Calu3 (cell line): Measurements from ENCODE around the gene STK10. TPM values are rescaled to one million over a fixed set of nuclear protein-coding genes. Genes with fewer than 3 reads are reported as not detected.
"Not testable (repeated sequence)": the region's sequence is repeated elsewhere in the genome, so short reads cannot be mapped to it uniquely, and the experiment has no call there.

Experiments used
- BruUV-seq: library from RNA; stranded (reverse); fragments of 400-500 nt; replicated peaks from 2 replicates; lab custom pipeline; 2021; lab: Mats Ljungman, UMichigan
- CTCF ChIA-PET: fragments of 300-600 bp; sonication (Branson Sonifier 250); formaldehyde crosslinking; loops from one replicate; lab custom pipeline; 2022; ENCODE audit warnings: antibody characterized with exemption; lab: Charles Lee
- DNase-seq: peaks from one replicate; pipeline ENCODE4 v3.0.0; 2022
- H3K27ac Mint-ChIP-seq: one replicate; pipeline ENCODE4 v1.8.0; 2022; ENCODE audit warnings: mixed read lengths; ENCODE audit not compliant: unreplicated experiment
- H3K27me3 Mint-ChIP-seq: one replicate; pipeline ENCODE4 v1.8.0; 2022; ENCODE audit warnings: mixed read lengths; ENCODE audit not compliant: unreplicated experiment
- H3K36me3 Mint-ChIP-seq: one replicate; pipeline ENCODE4 v1.8.0; 2022; ENCODE audit warnings: mild to moderate bottlenecking, moderate library complexity, mixed read lengths; ENCODE audit not compliant: insufficient read depth, unreplicated experiment
- H3K4me1 Mint-ChIP-seq: one replicate; pipeline ENCODE4 v1.8.0; 2022; ENCODE audit warnings: mild to moderate bottlenecking, low read depth, mixed read lengths; ENCODE audit not compliant: unreplicated experiment
- H3K4me3 Mint-ChIP-seq: one replicate; pipeline ENCODE4 v1.8.0; 2022; ENCODE audit warnings: mild to moderate bottlenecking, low read depth, moderate library complexity, mixed read lengths; ENCODE audit not compliant: unreplicated experiment
- H3K9me3 Mint-ChIP-seq: one replicate; pipeline ENCODE4 v1.8.0; 2022; ENCODE audit warnings: low read depth, mixed read lengths; ENCODE audit not compliant: unreplicated experiment
- CTCF ChIP-seq: fragments of 200-600 bp; IDR thresholded peaks from one replicate; pipeline ENCODE4 v1.8.0; 2022; ENCODE audit warnings: antibody characterized with exemption; ENCODE audit not compliant: unreplicated experiment
- intact Hi-C: fragments of 100-400 bp; cut with micrococcal nuclease; formaldehyde crosslinking; loops from one replicate; pipeline ENCODE4 v1.10.0; 2022; ENCODE audit not compliant: unreplicated experiment
- total RNA-seq: library from RNA; stranded (reverse); gene quantifications from 2 replicates; pipeline ENCODE4 v1.2.3, GENCODE V29; 2022

STK10 gene
- total RNA-seq, 1 experiment from 2014 or later = 27.4 TPM

DNA sequence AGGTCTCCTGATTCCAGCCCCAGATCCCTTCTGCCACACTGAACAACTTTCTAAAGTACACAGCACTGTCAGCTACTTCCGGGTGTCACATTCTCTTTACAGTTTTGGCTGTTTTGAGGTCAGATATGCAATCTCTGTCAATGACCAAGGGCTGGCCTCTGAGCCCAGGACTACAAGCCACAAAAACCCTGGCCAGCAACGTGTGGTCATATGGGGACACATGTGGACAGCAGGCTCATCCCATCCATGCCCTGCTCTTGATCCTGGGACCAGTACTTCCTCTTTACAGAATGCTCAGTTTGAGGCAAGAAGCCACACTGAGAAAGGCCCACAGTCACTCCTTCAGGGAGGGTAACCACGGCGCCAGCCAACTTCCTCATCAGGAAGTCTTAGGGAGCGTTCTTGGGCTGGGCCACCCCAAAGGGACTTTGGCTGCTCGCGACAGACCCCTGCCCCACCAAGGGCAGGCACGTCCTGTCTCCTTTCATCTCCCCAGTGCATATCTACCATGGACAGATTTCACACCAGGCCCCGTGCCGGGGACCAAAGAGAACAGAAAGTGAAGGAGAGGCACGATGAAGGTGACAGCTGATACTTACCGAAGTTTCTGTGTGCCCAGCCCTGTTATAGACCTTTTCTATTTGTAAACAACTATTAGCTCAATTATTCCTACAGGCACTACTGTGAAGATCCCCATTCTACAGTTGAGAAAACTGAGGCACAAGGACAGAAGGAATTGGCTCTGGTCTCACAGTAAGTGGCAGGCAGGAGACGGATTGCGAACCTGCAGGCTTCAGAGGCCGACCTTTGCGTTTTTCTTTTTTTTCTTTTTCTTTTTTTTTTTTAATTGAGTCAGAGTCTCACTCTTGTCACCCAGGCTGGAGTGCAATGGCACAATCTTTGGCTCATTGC is 37.3 kb downstream of the STK10 start:
- no peak for TF ChIP-seq CTCF
- H3K9me3 Mint-ChIP-seq = no peaks in the 10 kb centered on the region
- no peak for DNase-seq
- no peak overlapping the region for H3K4me3 Mint-ChIP-seq
- no TSS peak for BruUV-seq
- CTCF ChIA-PET = interaction anchor here (0.7 kb wide), 1 partner anchor 99 kb away, joined by 4 read pairs; no protein-coding TSS in a partner anchor
- intact Hi-C loops = no loop called here
- H3K27me3 Mint-ChIP-seq = no peaks in the 10 kb centered on the region
- no peak overlapping the region for H3K27ac Mint-ChIP-seq
- H3K4me1 Mint-ChIP-seq = peaks cover 16% of the 10 kb centered on the region
- H3K36me3 Mint-ChIP-seq = peaks cover 4% of the 10 kb centered on the region

- BruUV-seq, intact Hi-C loops, H3K27ac Mint-ChIP-seq, H3K27me3 Mint-ChIP-seq, H3K4me3 Mint-ChIP-seq, DNase-seq, H3K36me3 Mint-ChIP-seq, H3K9me3 Mint-ChIP-seq: not testable (repeated sequence)
- CTCF ChIA-PET = interaction anchor here (0.7 kb wide), 1 partner anchor 54 kb away, joined by 3 read pairs; no protein-coding TSS in a partner anchor
- H3K4me1 Mint-ChIP-seq = peaks cover 26% of the 10 kb centered on the region
Measured at GRCh38 chr5:172149481-172149880, 38.5 kb downstream of the STK10 start.

DNA sequence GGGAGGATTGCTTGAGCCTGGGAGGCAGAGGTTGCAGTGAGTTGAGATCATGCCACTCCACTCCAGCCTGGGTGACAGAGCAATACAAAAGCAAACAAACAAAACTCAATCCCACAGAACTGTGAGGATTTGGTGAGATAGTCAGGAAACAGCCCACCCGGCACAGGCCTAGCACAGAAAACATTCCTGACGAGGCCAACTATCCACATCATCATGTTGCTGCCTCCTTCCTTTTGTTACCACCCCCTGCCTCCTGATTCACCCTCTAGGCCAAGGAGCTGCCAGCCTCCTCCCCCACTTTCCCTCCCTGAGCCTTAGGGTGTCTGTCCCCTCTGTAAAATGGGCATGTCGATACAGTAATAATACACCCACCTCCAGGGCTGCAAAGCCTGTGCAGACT is 39.0 kb downstream of the STK10 start:
- Mint-ChIP-seq H3K4me3 (no peak overlapping the region), H3K27ac (no peak overlapping the region), H3K4me1 (peaks cover 30% of the 10 kb centered on the region), H3K9me3 (no peaks in the 10 kb centered on the region), H3K36me3 (peaks cover 4% of the 10 kb centered on the region), H3K27me3 (no peaks in the 10 kb centered on the region)
- intact Hi-C loops = no loop called here
- no peak for TF ChIP-seq CTCF
- DNase-seq = no peak
- BruUV-seq = no TSS peak
- CTCF ChIA-PET = interaction anchor here (0.7 kb wide), 1 partner anchor 54 kb away, joined by 3 read pairs; no protein-coding TSS in a partner anchor

GRCh38 chr5:172148381-172148780 is 39.6 kb downstream of the STK10 start:
- no peak for TF ChIP-seq CTCF
- Mint-ChIP-seq H3K9me3 (no peaks in the 10 kb centered on the region), H3K4me3 (no peak overlapping the region), H3K4me1 (peaks cover 33% of the 10 kb centered on the region), H3K27me3 (no peaks in the 10 kb centered on the region), H3K27ac (no peak overlapping the region), H3K36me3 (peaks cover 4% of the 10 kb centered on the region)
- CTCF ChIA-PET = no interaction called here
- DNase-seq = no peak
- intact Hi-C loops = no loop called here
- no TSS peak for BruUV-seq
